ENCODE data around the gene PGAP6. TPM values are rescaled to one million over a fixed set of nuclear protein-coding genes. Genes with fewer than 3 reads are reported as not detected.
"Not testable (repeated sequence)": the region's sequence is repeated elsewhere in the genome, so short reads cannot be mapped to it uniquely, and the experiment has no call there.

Gene PGAP6
- total RNA-seq, 1 experiment from 2014 or later, result 67.0 TPM

DNA sequence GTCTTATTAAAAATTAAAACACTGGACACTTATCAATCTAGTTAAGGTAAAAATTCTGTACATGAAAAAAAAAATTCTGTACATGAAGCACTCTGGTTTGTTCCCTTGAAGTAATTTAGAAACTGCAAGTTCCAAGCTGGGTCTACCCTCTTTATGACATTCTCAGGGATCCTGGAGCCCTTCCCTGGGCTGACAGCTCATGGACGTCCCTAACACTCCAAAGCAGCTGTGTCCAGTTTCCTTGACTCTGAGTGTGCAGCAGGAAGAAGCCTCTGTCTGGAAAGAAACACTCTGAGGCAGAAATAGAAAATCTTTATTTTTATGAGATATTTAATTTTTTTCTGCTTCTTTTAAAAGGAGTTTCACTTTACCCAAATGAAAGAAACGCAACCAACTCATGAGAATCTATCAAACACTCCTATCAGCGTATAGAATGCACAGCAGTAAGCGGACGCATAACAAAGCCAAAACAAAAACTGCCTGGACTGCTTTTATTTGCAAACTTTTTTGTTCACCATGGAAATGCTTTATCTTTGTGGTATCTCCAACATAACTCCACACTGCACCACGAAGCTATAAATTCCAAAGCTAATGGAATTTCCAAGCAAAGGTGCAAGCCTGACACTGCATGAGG is 50.5 kb downstream of the PGAP6 start:
- DNase-seq (ENCODE audit: low read depth), result not testable (repeated sequence)

DNA sequence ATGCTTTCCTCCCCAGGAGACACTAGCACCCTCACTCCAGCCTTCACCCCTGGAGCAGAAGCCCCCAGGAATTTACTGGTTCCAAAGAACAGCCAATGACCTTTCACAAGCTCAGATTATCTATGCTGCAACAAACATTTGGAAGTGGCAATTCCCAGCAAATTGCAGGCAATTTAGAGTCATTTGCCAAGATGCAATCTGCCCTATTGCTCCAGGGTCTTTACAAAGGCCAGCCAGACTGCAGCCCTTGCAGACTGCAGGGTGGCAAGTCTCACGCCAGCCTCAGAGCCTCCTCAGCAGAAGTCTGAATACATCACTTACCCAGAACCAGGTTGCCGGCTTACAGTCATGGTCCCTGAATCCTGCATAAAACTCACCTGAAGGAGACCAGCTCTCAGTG is 51.0 kb downstream of the PGAP6 start:
- DNase-seq (ENCODE audit: low read depth), result no peak

DNA sequence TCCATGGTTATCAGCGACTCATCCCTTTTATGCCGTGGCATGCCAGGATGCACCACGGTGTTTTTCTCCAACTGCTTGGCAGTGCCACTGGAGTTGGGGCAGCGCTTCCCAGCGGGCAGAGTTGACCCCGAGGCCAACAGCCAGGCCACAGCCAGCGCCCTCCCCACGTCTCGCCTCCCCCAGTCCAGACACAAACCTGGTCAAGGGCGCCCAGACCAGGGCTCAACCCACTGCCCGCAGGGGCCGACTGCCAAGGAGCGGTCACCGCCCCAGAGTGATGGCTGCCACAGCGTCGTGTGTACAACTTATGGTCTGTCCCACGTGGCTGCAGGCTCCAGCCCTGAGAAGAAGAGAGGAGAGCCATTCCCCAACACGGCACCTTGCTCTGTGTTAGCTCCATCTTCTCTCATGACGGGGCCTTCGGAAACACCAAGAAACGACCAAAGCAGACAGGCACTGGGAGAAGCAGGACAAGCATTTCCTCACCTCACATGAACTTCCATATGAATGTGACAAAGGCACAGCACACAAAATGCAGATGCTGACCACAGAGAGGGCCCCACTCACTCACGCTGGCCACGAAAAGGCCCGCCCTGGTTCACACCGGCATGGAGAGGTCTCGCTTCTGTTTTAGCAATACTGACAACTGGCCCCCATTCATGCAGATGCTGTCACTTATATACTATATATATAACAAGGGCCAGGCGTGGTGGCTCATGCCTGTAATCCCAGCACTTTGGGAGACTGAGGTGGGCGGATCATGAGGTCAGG is 56.2 kb downstream of the PGAP6 start:
- DNase-seq (ENCODE audit: low read depth), result no peak

DNA sequence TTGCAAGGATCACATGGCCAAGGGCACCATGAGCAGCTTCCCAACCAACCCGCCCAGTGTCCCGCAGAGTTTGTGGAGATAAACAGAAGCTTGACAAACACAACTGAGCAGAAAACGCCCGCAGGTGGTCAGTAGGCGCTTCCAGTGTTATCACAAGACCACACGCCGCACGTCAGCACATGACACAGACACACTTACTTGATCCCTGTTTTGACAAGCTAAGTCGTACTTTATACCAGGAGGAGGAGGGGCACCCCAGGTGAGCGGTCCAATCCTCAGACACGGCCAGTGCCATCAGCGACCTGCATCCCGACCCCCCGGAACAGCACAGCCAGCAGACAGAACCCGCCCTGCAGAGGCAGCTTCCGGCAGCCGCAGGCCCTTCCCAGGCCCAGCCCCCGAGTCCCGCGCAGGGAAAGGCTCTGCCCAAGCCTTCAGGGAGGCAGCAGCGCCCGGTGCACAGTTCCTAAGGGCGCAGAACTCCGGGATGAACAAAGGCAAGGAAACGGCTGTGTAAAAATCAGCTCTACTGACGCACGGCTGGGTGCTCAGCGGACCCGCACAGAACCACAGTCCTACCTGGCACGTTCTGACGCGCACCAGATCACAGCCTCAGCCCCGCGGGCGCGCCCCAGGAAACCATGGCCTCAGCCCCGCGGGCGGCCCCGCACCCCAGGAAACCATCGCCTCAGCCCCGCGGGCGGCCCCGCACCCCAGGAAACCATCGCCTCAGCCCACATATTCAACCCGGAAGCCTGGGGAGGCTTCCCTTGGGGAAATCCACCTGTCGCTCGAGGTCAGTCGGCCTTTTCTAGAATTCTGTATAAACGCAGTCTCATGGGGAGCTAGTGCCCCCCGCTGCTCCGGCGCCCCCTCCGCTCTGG is 57.1 kb downstream of the PGAP6 start:
- no peak for DNase-seq (ENCODE audit: low read depth)

GRCh38 chr16:324201-324450 is 57.7 kb downstream of the PGAP6 start:
- no peak for DNase-seq (ENCODE audit: low read depth)

- DNase-seq (ENCODE audit: low read depth), result no peak
These were observed 59.2 kb downstream of the PGAP6 start for GRCh38 chr16:322476-323143.

- no peak for DNase-seq (ENCODE audit: low read depth)
These were observed 60.2 kb downstream of the PGAP6 start for GRCh38 chr16:321532-321931.

Other genes with a start within 250 kb of the PGAP6 start
- 6.0 and 13.6 TPM in 2 replicates for gene NPRL3, start 243.3 kb downstream of the PGAP6 start, total RNA-seq (2014; rRNA removed; shearing (Covaris generic))
- gene HBZ, start 229.3 kb downstream of the PGAP6 start, total RNA-seq (2014; rRNA removed; shearing (Covaris generic)), result not detected in 2 replicates
- gene HBM, start 216.0 kb downstream of the PGAP6 start, total RNA-seq (2014; rRNA removed; shearing (Covaris generic)), result not detected in 2 replicates
- not detected in 2 replicates for gene HBA2, start 209.1 kb downstream of the PGAP6 start, total RNA-seq (2014; rRNA removed; shearing (Covaris generic))
- gene HBA1, start 205.3 kb downstream of the PGAP6 start, total RNA-seq (2014; rRNA removed; shearing (Covaris generic)), result not detected in 2 replicates
- 2.0 and 3.6 TPM in 2 replicates for gene HBQ1, start 201.5 kb downstream of the PGAP6 start, total RNA-seq (2014; rRNA removed; shearing (Covaris generic))
- gene LUC7L, start 152.5 kb downstream of the PGAP6 start, total RNA-seq (2014; rRNA removed; shearing (Covaris generic)), result 69.2 and 73.3 TPM in 2 replicates
- gene FAM234A, start 147.2 kb downstream of the PGAP6 start, total RNA-seq (2014; rRNA removed; shearing (Covaris generic)), result 37.9 and 43.5 TPM in 2 replicates
- gene RGS11, start 106.0 kb downstream of the PGAP6 start, total RNA-seq (2014; rRNA removed; shearing (Covaris generic)), result 0.07 TPM in 1 of 2 replicates, not detected in the other
- gene ARHGDIG, start 101.4 kb downstream of the PGAP6 start, total RNA-seq (2014; rRNA removed; shearing (Covaris generic)), result 0.07 TPM in 1 of 2 replicates, not detected in the other
- 1.2 TPM in 1 of 2 replicates, not detected in the other for gene PDIA2, start 98.8 kb downstream of the PGAP6 start, total RNA-seq (2014; rRNA removed; shearing (Covaris generic))
- 23.4 and 24.5 TPM in 2 replicates for gene AXIN1, start 29.3 kb downstream of the PGAP6 start, total RNA-seq (2014; rRNA removed; shearing (Covaris generic))
- 206 and 251 TPM in 2 replicates for gene MRPL28, start 11.4 kb downstream of the PGAP6 start, total RNA-seq (2014; rRNA removed; shearing (Covaris generic))
- 135 and 140 TPM in 2 replicates for gene NME4, start 15.2 kb upstream of the PGAP6 start, total RNA-seq (2014; rRNA removed; shearing (Covaris generic))
- 8.9 and 11.5 TPM in 2 replicates for gene DECR2, start 19.9 kb upstream of the PGAP6 start, total RNA-seq (2014; rRNA removed; shearing (Covaris generic))
- 21.3 and 27.9 TPM in 2 replicates for gene RAB11FIP3, start 43.7 kb upstream of the PGAP6 start, total RNA-seq (2014; rRNA removed; shearing (Covaris generic))
- gene CAPN15, start 145.7 kb upstream of the PGAP6 start, total RNA-seq (2014; rRNA removed; shearing (Covaris generic)), result 92.4 and 122 TPM in 2 replicates
- 0.10 TPM in 1 of 2 replicates, not detected in the other for gene PRR35, start 178.4 kb upstream of the PGAP6 start, total RNA-seq (2014; rRNA removed; shearing (Covaris generic))
- gene NHLRC4, start 185.0 kb upstream of the PGAP6 start, total RNA-seq (2014; rRNA removed; shearing (Covaris generic)), result 0.07 and 1.1 TPM in 2 replicates
- 38.2 and 53.0 TPM in 2 replicates for gene PIGQ, start 188.0 kb upstream of the PGAP6 start, total RNA-seq (2014; rRNA removed; shearing (Covaris generic))
- 12.9 and 15.2 TPM in 2 replicates for gene RAB40C, start 208.1 kb upstream of the PGAP6 start, total RNA-seq (2014; rRNA removed; shearing (Covaris generic))
- 0.03 and 0.14 TPM in 2 replicates for gene WFIKKN1, start 249.0 kb upstream of the PGAP6 start, total RNA-seq (2014; rRNA removed; shearing (Covaris generic))